Activated CD4-positive, alpha-beta T cell treated with anti-CD3 and anti-CD28 coated beads for 36 hours (primary cell): ENCODE measurements around the gene P4HB. TPM values are rescaled to one million over a fixed set of nuclear protein-coding genes. Genes with fewer than 3 reads are reported as not detected.

Experiments
- ATAC-seq: fragments of 200-7000 bp; cut with Tn5 transposase; one replicate; pipeline ENCODE4 v1.10.0; 2021; ENCODE audit warnings: mild to moderate bottlenecking, moderate library complexity
- CTCF ChIA-PET: fragments of 350-600 bp; sonication (Branson Sonifier 250); formaldehyde crosslinking; loops from one replicate; lab custom pipeline; 2021; ENCODE audit warnings: antibody characterized with exemption; lab: Charles Lee
- POLR2A ChIA-PET: fragments of 350-600 bp; sonication (Branson Sonifier 250); formaldehyde crosslinking; loops from one replicate; lab custom pipeline; 2021; ENCODE audit warnings: antibody characterized with exemption, inconsistent platforms; lab: Charles Lee
- DNase-seq: peaks from one replicate; pipeline ENCODE4 v3.0.0-alpha.2; 2020
- H3K27ac Mint-ChIP-seq: one replicate; pipeline ENCODE4 v1.8.0; 2021; ENCODE audit warnings: mixed read lengths
- H3K27me3 Mint-ChIP-seq: one replicate; pipeline ENCODE4 v1.8.0; 2021; ENCODE audit warnings: mixed read lengths
- H3K36me3 Mint-ChIP-seq: one replicate; pipeline ENCODE4 v1.8.0; 2021; ENCODE audit warnings: low read depth, mixed read lengths
- H3K4me1 Mint-ChIP-seq: one replicate; pipeline ENCODE4 v1.8.0; 2021; ENCODE audit warnings: mixed read lengths
- H3K4me3 Mint-ChIP-seq: one replicate; pipeline ENCODE4 v1.8.0; 2021; ENCODE audit warnings: mild to moderate bottlenecking, moderate library complexity, mixed read lengths
- H3K9me3 Mint-ChIP-seq: one replicate; pipeline ENCODE4 v1.8.0; 2021; ENCODE audit warnings: low read depth, mixed read lengths
- intact Hi-C, 2 experiments: fragments of 100-400 bp; cut with DNase I in 1 of 2; cut with micrococcal nuclease in 1 of 2; formaldehyde crosslinking; loops; one replicate each; pipeline versions ENCODE4 v1.14.2 to v1.15.1; 2022 to 2024; cut with DNase I, micrococcal nuclease
- total RNA-seq, 2 experiments: library from RNA; stranded (reverse); gene quantifications; one replicate each; pipeline ENCODE4 v1.2.3, GENCODE V29; 2021

P4HB gene
- total RNA-seq, 2 experiments from 2014 or later: 414 to 578 TPM

GRCh38 chr17:81854974-81855774 lies 5.2 kb downstream of the P4HB start:
- no peak for ATAC-seq
- Mint-ChIP-seq H3K36me3 (peaks cover 68% of the 10 kb centered on the region), H3K27ac (no peak overlapping the region), H3K27me3 (no peaks in the 10 kb centered on the region), H3K4me1 (peaks cover 29% of the 10 kb centered on the region), H3K4me3 (no peak overlapping the region), H3K9me3 (no peaks in the 10 kb centered on the region)
- intact Hi-C loops: no loop called here
- ChIA-PET POLR2A (interaction anchor here (0.7 kb wide), 1 partner anchor 386 kb away, joined by 6 read pairs; no protein-coding TSS in a partner anchor), CTCF (interaction anchor here (0.6 to 0.7 kb wide), 3 partner anchors 119 to 269 kb away, joined by 3 read pairs; no protein-coding TSS in a partner anchor)
- DNase-seq: no peak

DNA sequence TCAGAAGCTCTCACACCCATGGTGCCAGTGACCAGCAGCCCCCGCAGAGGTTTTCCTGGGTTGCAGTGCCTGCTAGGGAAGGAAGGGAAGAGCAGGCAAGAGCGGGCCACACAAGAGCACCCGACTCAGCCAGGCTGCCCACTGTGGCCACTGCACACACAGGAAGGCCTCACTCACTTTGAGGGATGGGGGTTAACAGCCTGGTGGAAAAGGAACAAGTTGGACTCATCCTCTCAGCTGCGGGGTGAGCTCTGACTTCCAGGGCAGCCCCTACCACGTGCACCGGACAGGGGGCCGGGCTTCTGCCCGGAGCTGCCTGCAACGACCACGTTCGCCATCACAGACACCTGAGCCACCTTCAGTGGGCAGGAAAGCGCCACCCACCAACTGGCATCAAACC lies 8.1 kb downstream of the P4HB start:
- DNase-seq (no peak), ATAC-seq (no peak)
- H3K4me1 Mint-ChIP-seq: peaks cover 4% of the 10 kb centered on the region
- H3K4me3 Mint-ChIP-seq: no peak overlapping the region
- intact Hi-C loops: no loop called here
- H3K27me3 Mint-ChIP-seq: no peaks in the 10 kb centered on the region
- peaks cover 48% of the 10 kb centered on the region for H3K36me3 Mint-ChIP-seq
- H3K27ac Mint-ChIP-seq: no peak overlapping the region
- ChIA-PET POLR2A (interaction anchor here (0.6 kb wide), 1 partner anchor 200 kb away, joined by 5 read pairs; no protein-coding TSS in a partner anchor), CTCF (interaction anchor here (0.8 kb wide), 1 partner anchor 186 kb away, joined by 3 read pairs; no protein-coding TSS in a partner anchor)
- no peaks in the 10 kb centered on the region for H3K9me3 Mint-ChIP-seq

- CTCF ChIA-PET: no interaction called here
- DNase-seq (no peak), ATAC-seq (no peak)
- no peaks in the 10 kb centered on the region for H3K27me3 Mint-ChIP-seq
- peaks cover 3% of the 10 kb centered on the region for H3K4me1 Mint-ChIP-seq
- no peak overlapping the region for H3K4me3 Mint-ChIP-seq
- H3K36me3 Mint-ChIP-seq: peaks cover 56% of the 10 kb centered on the region
- no peak overlapping the region for H3K27ac Mint-ChIP-seq
- intact Hi-C loops: no loop called here
- H3K9me3 Mint-ChIP-seq: no peaks in the 10 kb centered on the region
- POLR2A ChIA-PET: no interaction called here
Measured at GRCh38 chr17:81851423-81851822, 8.9 kb downstream of the P4HB start.

DNA sequence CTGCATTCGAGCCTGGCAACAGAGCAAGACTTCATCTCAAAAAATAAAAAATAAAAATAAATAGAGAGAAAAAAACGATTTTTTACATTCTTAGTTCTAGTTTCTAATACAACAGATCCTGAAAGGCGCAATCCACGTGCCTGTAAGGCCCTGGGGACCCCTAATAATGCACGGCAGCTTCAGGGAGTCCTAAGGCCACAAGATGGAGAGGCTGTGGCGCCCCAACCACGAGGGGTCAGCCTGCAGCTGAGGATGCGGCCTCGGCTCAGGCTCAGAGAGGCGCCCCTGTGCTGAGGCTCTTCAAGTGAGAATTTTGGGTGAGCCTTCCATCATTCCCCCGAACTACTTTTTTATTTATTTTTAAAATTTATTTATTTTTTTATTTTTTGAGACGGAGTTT lies 10.9 kb downstream of the P4HB start:
- ChIA-PET POLR2A (interaction anchor here (1.5 kb wide), 1 partner anchor 16 kb away, joined by 3 read pairs; the partner anchor contains the start of gene MCRIP1), CTCF (no interaction called here)
- ATAC-seq (no peak), DNase-seq (no peak)
- H3K36me3 Mint-ChIP-seq: peaks cover 57% of the 10 kb centered on the region
- no peaks in the 10 kb centered on the region for H3K9me3 Mint-ChIP-seq
- no peak overlapping the region for H3K27ac Mint-ChIP-seq
- no peaks in the 10 kb centered on the region for H3K4me1 Mint-ChIP-seq
- H3K4me3 Mint-ChIP-seq: no peak overlapping the region
- intact Hi-C loops: no loop called here
- H3K27me3 Mint-ChIP-seq: no peaks in the 10 kb centered on the region

DNA sequence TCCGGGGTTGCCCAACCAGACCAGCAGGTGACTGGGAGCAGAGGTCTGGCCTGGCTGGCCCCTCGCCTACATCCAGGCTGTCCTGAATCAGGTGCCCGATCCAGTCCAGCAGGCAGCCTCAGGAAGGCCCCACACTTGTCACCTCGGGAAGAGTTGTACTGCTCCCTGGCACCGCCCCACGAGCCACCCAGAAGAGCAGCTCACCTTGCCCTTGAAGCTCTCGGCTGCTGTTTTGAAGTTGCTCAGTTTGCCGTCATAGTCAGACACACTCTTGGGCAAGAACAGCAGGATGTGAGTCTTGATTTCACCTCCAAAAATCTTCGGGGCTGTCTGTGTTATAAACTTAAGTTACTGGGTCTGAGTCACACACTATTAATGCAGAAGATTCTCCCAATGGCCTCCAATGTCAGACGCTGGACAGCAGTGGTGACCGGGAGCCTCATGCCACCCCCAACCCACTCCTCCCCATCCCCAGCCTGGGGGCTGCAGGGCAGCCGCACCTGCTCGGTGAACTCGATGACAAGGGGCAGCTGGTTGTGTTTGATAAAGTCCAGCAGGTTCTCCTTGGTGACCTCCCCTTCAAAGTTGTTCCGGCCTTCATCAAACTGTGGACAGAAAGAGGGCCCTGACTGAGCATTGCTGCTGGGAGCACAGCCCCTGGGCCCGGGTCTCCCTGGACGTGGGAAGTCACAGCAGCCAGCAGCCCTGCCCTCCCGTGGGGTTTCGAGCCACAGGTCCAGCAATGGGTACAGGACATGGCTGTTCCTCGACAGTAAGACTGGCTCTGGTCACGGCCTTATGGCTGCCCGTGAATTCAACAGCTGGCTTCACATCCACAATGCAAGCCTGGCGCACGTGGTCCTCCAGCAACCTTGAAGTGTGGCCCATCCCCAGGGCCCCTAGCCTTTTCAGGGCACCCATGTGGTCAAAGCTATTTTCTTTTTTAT lies 13.3 kb downstream of the P4HB start:
- H3K9me3 Mint-ChIP-seq: no peaks in the 10 kb centered on the region
- H3K27me3 Mint-ChIP-seq: no peaks in the 10 kb centered on the region
- no peak overlapping the region for H3K27ac Mint-ChIP-seq
- H3K4me3 Mint-ChIP-seq: no peak overlapping the region
- DNase-seq: no peak
- intact Hi-C loops: no loop called here
- no peak for ATAC-seq
- POLR2A ChIA-PET: interaction anchor here (0.6 kb wide), 1 partner anchor 328 kb away, joined by 3 read pairs; no protein-coding TSS in a partner anchor
- CTCF ChIA-PET: interaction anchor here (1.0 kb wide), 1 partner anchor 27 kb away, joined by 3 read pairs; no protein-coding TSS in a partner anchor
- no peaks in the 10 kb centered on the region for H3K4me1 Mint-ChIP-seq
- peaks cover 48% of the 10 kb centered on the region for H3K36me3 Mint-ChIP-seq

GRCh38 chr17:81845881-81846742 lies 14.2 kb downstream of the P4HB start:
- ATAC-seq (no peak), DNase-seq (no peak)
- intact Hi-C loops: no loop called here
- no peaks in the 10 kb centered on the region for H3K27me3 Mint-ChIP-seq
- ChIA-PET CTCF (no interaction called here), POLR2A (no interaction called here)
- H3K4me3 Mint-ChIP-seq: no peak overlapping the region
- no peaks in the 10 kb centered on the region for H3K4me1 Mint-ChIP-seq
- H3K27ac Mint-ChIP-seq: no peak overlapping the region
- H3K9me3 Mint-ChIP-seq: no peaks in the 10 kb centered on the region
- peaks cover 39% of the 10 kb centered on the region for H3K36me3 Mint-ChIP-seq

DNA sequence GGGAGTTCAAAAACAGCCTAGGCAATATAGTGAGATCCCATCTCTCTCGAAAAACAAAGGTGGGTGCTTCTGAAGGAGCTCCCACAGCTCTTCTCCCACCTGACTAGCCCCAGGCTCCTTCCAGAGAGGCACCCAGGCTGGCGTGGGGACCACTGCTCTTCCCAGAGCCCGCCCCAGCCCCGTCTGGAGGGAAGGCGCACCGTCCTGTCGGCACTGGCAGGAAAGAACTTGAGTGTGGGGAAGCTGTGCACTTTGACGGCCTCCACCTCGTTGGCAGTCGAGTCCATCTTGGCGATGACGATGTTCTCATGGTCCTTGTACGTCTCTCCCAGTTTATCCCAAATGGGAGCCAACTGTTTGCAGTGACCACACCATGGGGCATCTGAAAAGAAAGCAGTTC lies 15.0 kb downstream of the P4HB start:
- DNase-seq (no peak), ATAC-seq (no peak)
- H3K4me3 Mint-ChIP-seq: no peak overlapping the region
- no peaks in the 10 kb centered on the region for H3K4me1 Mint-ChIP-seq
- no peaks in the 10 kb centered on the region for H3K27me3 Mint-ChIP-seq
- intact Hi-C loops: no loop called here
- H3K36me3 Mint-ChIP-seq: peaks cover 37% of the 10 kb centered on the region
- H3K9me3 Mint-ChIP-seq: no peaks in the 10 kb centered on the region
- CTCF ChIA-PET: interaction anchor here (0.6 kb wide), 1 partner anchor 114 kb away, joined by 3 read pairs; no protein-coding TSS in a partner anchor
- no peak overlapping the region for H3K27ac Mint-ChIP-seq
- POLR2A ChIA-PET: no interaction called here

GRCh38 chr17:81844887-81845286 lies 15.4 kb downstream of the P4HB start:
- ChIA-PET CTCF (interaction anchor here (0.6 kb wide), 1 partner anchor 114 kb away, joined by 3 read pairs; no protein-coding TSS in a partner anchor), POLR2A (no interaction called here)
- Mint-ChIP-seq H3K9me3 (no peaks in the 10 kb centered on the region), H3K27ac (no peak overlapping the region), H3K27me3 (no peaks in the 10 kb centered on the region), H3K4me1 (no peaks in the 10 kb centered on the region), H3K36me3 (peaks cover 37% of the 10 kb centered on the region), H3K4me3 (no peak overlapping the region)
- intact Hi-C loops: no loop called here
- DNase-seq (no peak), ATAC-seq (no peak)

GRCh38 chr17:81844327-81844851 lies 15.9 kb downstream of the P4HB start:
- POLR2A ChIA-PET: no interaction called here

GRCh38 chr17:81843713-81844326 lies 16.5 kb downstream of the P4HB start:
- no peaks in the 10 kb centered on the region for H3K27me3 Mint-ChIP-seq
- intact Hi-C loops: no loop called here
- no peak overlapping the region for H3K4me3 Mint-ChIP-seq
- DNase-seq: no peak
- POLR2A ChIA-PET: interaction anchor here (0.7 kb wide), 1 partner anchor 740 kb away, joined by 4 read pairs; no protein-coding TSS in a partner anchor
- no peaks in the 10 kb centered on the region for H3K9me3 Mint-ChIP-seq
- ATAC-seq: no peak
- no peaks in the 10 kb centered on the region for H3K4me1 Mint-ChIP-seq
- CTCF ChIA-PET: no interaction called here
- H3K36me3 Mint-ChIP-seq: peaks cover 34% of the 10 kb centered on the region
- no peak overlapping the region for H3K27ac Mint-ChIP-seq

More at GRCh38 chr17:81844327-81844851, 15.9 kb downstream of the P4HB start:
- no peaks in the 10 kb centered on the region for H3K4me1 Mint-ChIP-seq
- H3K9me3 Mint-ChIP-seq: no peaks in the 10 kb centered on the region
- ATAC-seq (no peak), DNase-seq (no peak)
- no peak overlapping the region for H3K4me3 Mint-ChIP-seq
- intact Hi-C loops: no loop called here
- no peak overlapping the region for H3K27ac Mint-ChIP-seq
- CTCF ChIA-PET: no interaction called here
- H3K36me3 Mint-ChIP-seq: peaks cover 37% of the 10 kb centered on the region
- H3K27me3 Mint-ChIP-seq: no peaks in the 10 kb centered on the region
